Vagina (tissue), 2 donors: ENCODE measurements around the gene OSBP2. TPM values are rescaled to one million over a fixed set of nuclear protein-coding genes. Genes with fewer than 3 reads are reported as not detected.
A peak's percentile ranks its signal among the peaks of the same experiment; 100 is the strongest.

Source experiments
- DNase-seq, 2 donors: peaks; one replicate each; pipeline ENCODE4 v3.0.0-alpha.2; 2017; ENCODE audit errors: extremely low spot score in 2 of 2
- H3K27ac ChIP-seq: fragments of 200-600 bp; sonication (generic); one replicate; pipeline ENCODE4 v1.5.1; 2019
- H3K27me3 ChIP-seq: fragments of 200-600 bp; sonication (generic); one replicate; pipeline ENCODE4 v1.5.1; 2019
- H3K36me3 ChIP-seq, 2 donors: fragments of 200-600 bp; sonication (generic); one replicate each; pipeline ENCODE4 v1.5.1; 2017 to 2019
- H3K4me1 ChIP-seq: fragments of 200-600 bp; sonication (generic); one replicate; pipeline ENCODE4 v1.5.1; 2019
- H3K4me3 ChIP-seq, 2 donors: fragments of 200-600 bp; sonication (generic); 1 replicate in 1 of 2; 2 replicates in 1 of 2; pipeline ENCODE4 v1.5.1; 2016 to 2019
- H3K9me3 ChIP-seq: fragments of 200-600 bp; sonication (generic); one replicate; pipeline ENCODE4 v1.5.1; 2019
- CTCF ChIP-seq, 3 experiments: fragments of 450-650 bp in 2 of 3; fragments of 200-600 bp in 1 of 3; sonication (generic) in 1 of 3; IDR thresholded peaks; one replicate each; pipeline ENCODE4 v1.5.1; 2017 to 2019; ENCODE audit warnings: antibody characterized with exemption in 3 of 3, mild to moderate bottlenecking in 2 of 3, moderate library complexity in 2 of 3
- POLR2A ChIP-seq, 2 donors: fragments of 450-650 bp; IDR thresholded peaks; one replicate each; pipeline ENCODE4 v1.6.1; 2017; ENCODE audit warnings: antibody characterized with exemption in 2 of 2, mild to moderate bottlenecking in 2 of 2, moderate library complexity in 2 of 2
- POLR2AphosphoS5 ChIP-seq, 2 donors: sonication (generic); formaldehyde crosslinking; IDR thresholded peaks; one replicate each; pipeline ENCODE4 v1.9.0; 2017; ENCODE audit warnings: antibody characterized with exemption in 2 of 2, mild to moderate bottlenecking in 2 of 2, low read depth in 1 of 2; ENCODE audit not compliant: insufficient read depth in 1 of 2
- intact Hi-C: fragments of 100-400 bp; cut with DNase I; formaldehyde crosslinking; loops from one replicate; pipeline ENCODE4 v1.15.1; 2023
- microRNA counts, 2 donors: library from miRNA; unstranded; fragments of <30 nt; microRNA quantifications; one replicate each; lab custom pipeline; 2016 to 2017
- microRNA-seq: library from miRNA; unstranded; fragments of <30 nt; microRNA quantifications from one replicate; pipeline ENCODE4, GENCODE V29; 2017; ENCODE audit warnings: borderline number of aligned reads, borderline replicate concordance
- small RNA-seq: library from RNA; depleted of rRNA; stranded (forward); fragments of <200 nt; gene quantifications from one replicate; pipeline ENCODE3, GENCODE V24; 2016
- total RNA-seq: library from RNA; depleted of rRNA; stranded (reverse); fragments of >200 nt; gene quantifications from one replicate; pipeline ENCODE4 v1.2.3, GENCODE V29; 2016

The OSBP2 gene
- total RNA-seq, 1 donor from 2014 or later: 3.7 TPM

DNA sequence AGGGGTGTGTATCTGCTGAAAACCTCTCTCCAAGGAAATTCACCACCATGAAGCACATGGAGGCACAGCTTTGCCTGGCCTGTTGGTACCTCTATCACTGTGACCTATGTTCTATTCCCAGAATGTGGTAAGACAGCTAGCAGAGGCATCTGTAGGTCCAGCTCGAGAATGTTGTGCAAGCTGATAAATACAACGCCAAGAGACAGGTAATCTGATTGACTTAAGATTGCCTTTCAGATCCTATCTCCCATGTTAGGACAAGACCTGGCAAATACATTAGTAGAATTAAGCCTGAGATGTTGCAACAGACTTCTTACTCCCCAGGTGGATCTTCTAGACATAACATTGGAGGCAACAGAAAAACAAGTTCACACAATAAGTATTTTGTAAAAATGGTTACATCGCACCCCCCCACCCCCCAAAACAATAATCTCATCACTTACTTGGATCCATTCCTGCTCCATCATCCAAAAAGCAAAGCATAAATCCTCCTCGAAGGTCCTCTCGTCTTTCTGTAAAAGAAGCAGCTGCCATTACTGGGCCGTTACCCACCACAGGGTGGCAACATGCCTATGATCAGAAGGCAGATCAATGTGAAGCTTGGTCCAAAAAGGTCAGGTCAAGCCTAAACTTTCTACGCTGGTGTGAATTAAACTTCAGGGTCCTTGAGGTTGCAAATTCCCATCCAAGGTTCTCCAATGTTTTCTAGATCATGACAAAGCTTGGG is 255.4 kb downstream of the OSBP2 start:
- Histone ChIP-seq H3K27me3 (no peaks in the 10 kb centered on the region), H3K4me1 (peaks cover 32% of the 10 kb centered on the region), H3K9me3 (no peaks in the 10 kb centered on the region), H3K4me3 (no peak overlapping the region), H3K36me3 (peaks cover 0 to 42% of the 10 kb centered on the region in 2 donors), H3K27ac (no peak overlapping the region)
- intact Hi-C loops: loop anchor here (2.0 to 10.0 kb wide), 2 partner anchors 135 to 545 kb away; partner anchors contain the start of gene SFI1
- TF ChIP-seq POLR2A (IDR thresholded peaks at IDR 0.05): no peak
- TF ChIP-seq CTCF (IDR thresholded peaks at IDR 0.05): no peak
- peak in 1 of 2 donors; percentile 51 for TF ChIP-seq POLR2AphosphoS5 (IDR thresholded peaks at IDR 0.05; ENCODE audit: insufficient read depth in 1 of 2, low read depth in 1 of 2)
- DNase-seq: no peak

GRCh38 chr22:30953206-30953605 is 258.5 kb downstream of the OSBP2 start:
- H3K36me3 ChIP-seq: peaks cover 0 to 33% of the 10 kb centered on the region in 2 donors
- no peaks in the 10 kb centered on the region for H3K27me3 ChIP-seq
- no peak for DNase-seq
- intact Hi-C loops: loop anchor here (10.0 kb wide), 1 partner anchor 542 kb away; the partner anchor contains the start of gene SFI1
- H3K9me3 ChIP-seq: no peaks in the 10 kb centered on the region
- peaks cover 13% of the 10 kb centered on the region for H3K4me1 ChIP-seq
- TF ChIP-seq POLR2AphosphoS5 (IDR thresholded peaks at IDR 0.05; ENCODE audit: insufficient read depth in 1 of 2, low read depth in 1 of 2) (no peak), POLR2A (IDR thresholded peaks at IDR 0.05) (no peak), CTCF (IDR thresholded peaks at IDR 0.05) (no peak)
- no peak overlapping the region for H3K4me3 ChIP-seq
- no peak overlapping the region for H3K27ac ChIP-seq

- no peak for DNase-seq
- H3K36me3 ChIP-seq: peaks cover 0 to 19% of the 10 kb centered on the region in 2 donors
- intact Hi-C loops: loop anchor here (10.0 kb wide), 1 partner anchor 540 kb away; the partner anchor contains the start of gene SFI1
Observed at GRCh38 chr22:30955153-30955552, 260.5 kb downstream of the OSBP2 start.

More at GRCh38 chr22:30955153-30955552, 260.5 kb downstream of the OSBP2 start:
- Histone ChIP-seq H3K9me3 (no peaks in the 10 kb centered on the region), H3K27me3 (no peaks in the 10 kb centered on the region), H3K4me3 (no peak overlapping the region), H3K4me1 (no peaks in the 10 kb centered on the region), H3K27ac (no peak overlapping the region)
- TF ChIP-seq POLR2AphosphoS5 (IDR thresholded peaks at IDR 0.05; ENCODE audit: insufficient read depth in 1 of 2, low read depth in 1 of 2) (no peak), CTCF (IDR thresholded peaks at IDR 0.05) (no peak), POLR2A (IDR thresholded peaks at IDR 0.05) (no peak)

MicroRNA genes within 50 kb of the gene (microRNA counts, 767-probe panel; counts per million panel counts)
- microRNA hsa-miR-3200-3p (lab: Ali Mortazavi, UCI): 238 to 261 counts per million in 2 donors

Small RNA genes lying within 50 kb of the gene (microRNA-seq; reads per million reads assigned to microRNA genes)
- gene MIR3200: 1.9 reads per million

Small RNA genes lying within 50 kb of the gene (small RNA-seq; reads per million reads assigned to genes)
- not detected for gene MIR3200

Other genes starting within 250 kb of the OSBP2 start
- gene SEC14L3, start 222.9 kb upstream of the OSBP2 start, total RNA-seq: not detected
- gene SEC14L4, start 189.2 kb upstream of the OSBP2 start, total RNA-seq: not detected
- not detected for gene SEC14L6, start 148.1 kb upstream of the OSBP2 start, total RNA-seq
- not detected for gene GAL3ST1, start 120.2 kb upstream of the OSBP2 start, total RNA-seq
- 75.6 TPM for gene PES1, start 103.0 kb upstream of the OSBP2 start, total RNA-seq
- gene TCN2, start 87.7 kb upstream of the OSBP2 start, total RNA-seq: 20.4 TPM
- 6.4 TPM for gene SLC35E4, start 59.1 kb upstream of the OSBP2 start, total RNA-seq
- 7.4 TPM for gene DUSP18, start 27.0 kb upstream of the OSBP2 start, total RNA-seq